KBM-7 (cell line): ENCODE results near the gene BRINP1.

Source experiments
- DNase-seq: peaks from one replicate; pipeline ENCODE4 v3.0.0-alpha.2; 2015
- in situ Hi-C: fragments of 300-500 bp; cut with MboI; formaldehyde crosslinking; loops from 2 replicates; pipeline ENCODE4 v1.14.3; 2020; ENCODE audit warnings: low sequenced_read_pairs, low pct_unique_long_range_greater_than_20kb, mixed read lengths

Gene BRINP1

DNA sequence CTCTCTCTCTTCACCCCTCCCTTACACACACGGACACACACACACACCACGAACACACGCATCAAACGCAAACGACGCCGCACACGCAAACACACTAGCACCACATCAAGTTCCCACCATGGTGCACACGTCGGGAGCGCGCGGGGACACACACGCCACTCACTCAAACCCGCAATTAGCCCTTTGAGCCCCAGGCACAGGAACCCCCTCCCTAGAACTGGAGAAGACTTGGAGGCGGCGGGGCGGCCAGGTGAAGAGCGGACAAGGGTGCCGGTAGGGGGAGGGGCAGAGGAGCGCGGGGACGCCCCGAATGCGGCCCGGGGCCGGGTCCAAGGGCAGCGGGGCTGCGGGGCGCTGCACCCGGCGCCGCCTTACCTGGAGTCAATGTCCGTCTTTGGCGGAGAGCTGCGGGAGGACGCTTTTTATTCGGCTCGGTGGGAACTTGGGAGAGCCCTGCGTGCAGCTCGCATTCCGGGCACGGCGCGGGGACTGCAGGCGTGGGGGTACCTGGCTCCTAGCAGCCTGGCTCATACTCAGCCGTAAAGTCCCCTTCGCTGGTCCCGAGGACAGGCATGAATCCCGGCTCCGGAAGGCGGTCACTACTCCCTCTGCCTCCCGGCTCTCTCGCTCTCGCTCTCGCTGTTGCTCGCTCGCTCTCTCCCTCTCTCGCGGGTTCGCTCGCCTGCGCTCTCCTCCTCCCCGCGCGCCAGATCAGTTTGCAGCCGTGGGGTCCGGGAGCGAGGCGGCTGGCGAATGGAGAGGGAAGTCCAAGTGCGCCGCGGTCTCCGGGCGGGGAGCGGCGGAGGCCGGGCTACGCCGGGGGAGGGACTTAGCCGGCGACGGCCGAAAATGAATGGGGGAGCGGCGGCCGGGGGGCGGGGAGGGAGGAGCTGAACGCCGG lies at the start of gene BRINP1:
BRINP1 (minus strand) TSS at position 755 of the 901 bp plus-strand sequence. CDS start 56,080 bp downstream, outside the sequence.
- in situ Hi-C loops = no loop called here
- no peak for DNase-seq

DNA sequence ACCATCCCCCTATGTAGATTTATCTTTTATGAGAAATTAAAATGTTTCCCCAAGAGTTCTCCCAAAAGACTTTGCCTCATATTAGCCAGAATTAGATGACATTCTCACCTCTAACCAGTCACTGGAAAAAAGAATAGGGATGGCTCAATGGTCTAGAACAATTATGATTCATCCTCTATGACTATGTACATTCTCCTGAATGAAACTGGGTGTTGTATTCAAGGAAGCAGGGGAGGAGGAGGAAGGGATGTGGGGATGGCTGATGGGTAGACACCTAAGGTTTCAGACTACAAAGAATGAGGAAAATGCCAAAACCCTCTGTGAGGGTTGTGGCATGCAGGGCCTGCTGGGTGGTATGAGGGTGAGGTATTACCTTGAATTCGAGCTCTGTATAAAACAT lies 49.5 kb upstream of the BRINP1 start:
- in situ Hi-C loops = no loop called here
- DNase-seq = no peak

- no peak for DNase-seq
- in situ Hi-C loops = no loop called here
Observed at GRCh38 chr9:119416793-119417192, 47.6 kb upstream of the BRINP1 start.

DNA sequence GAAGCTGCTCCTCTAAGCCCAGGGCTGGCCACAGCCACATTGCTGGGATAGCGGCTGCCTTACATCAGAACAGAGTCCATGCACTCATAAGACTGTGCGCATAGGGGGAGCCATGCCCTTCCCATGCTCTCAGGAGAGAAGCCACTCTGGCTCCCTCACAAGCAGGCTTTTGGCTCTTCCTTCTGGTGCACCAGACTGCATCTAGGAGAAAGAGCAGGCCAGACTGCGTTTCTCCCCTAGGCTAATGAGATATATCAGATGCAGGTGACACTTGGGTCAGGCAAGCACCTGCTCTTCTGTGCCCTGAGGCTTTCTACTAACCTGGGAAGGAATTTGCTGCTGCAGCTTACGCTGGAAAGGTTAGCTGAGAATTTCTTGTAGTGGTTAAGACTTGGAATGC lies 43.2 kb upstream of the BRINP1 start:
- DNase-seq = no peak
- in situ Hi-C loops = no loop called here

- in situ Hi-C loops = no loop called here
- no peak for DNase-seq
Observed at GRCh38 chr9:119409552-119409951, 40.3 kb upstream of the BRINP1 start.

GRCh38 chr9:119400606-119401005 lies 31.4 kb upstream of the BRINP1 start:
- in situ Hi-C loops = no loop called here
- DNase-seq = no peak

DNA sequence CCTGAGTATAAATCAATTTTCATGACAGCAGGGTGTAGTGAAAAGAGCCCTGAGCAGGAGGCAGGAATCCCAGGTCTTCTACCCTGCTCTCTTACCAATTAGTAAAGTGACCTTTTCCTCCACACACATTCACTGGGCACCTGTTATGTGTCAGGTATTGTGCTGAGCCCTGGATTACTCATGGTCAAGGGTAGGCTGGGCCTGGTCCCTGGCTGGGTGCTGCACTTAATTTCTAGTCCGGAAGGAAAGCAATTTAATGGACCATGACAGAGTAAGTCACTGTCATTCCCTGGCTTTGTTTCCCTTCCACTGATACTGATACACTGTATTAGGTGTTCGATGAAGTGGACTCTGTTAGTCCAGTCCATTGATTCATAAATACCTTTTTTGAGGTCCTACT lies 29.1 kb upstream of the BRINP1 start:
- no peak for DNase-seq
- in situ Hi-C loops = no loop called here

DNA sequence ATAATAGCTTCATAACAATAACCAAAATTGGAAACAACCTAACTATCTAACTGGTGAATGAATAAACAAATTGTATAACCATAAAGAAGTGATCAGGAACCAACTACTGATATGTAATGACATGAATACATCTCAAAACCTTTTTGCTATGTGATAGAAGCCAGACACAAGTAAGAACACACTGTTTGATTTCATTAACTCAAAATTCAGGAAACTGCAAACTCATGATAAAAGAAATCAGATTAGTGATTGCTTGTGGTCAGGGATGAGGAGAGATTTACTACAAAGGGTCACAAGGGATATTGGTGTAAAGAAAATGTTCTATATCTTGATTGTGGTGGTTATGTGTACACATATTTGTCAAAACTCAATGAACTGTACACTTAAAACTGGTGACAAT lies 22.6 kb upstream of the BRINP1 start:
- DNase-seq = no peak
- in situ Hi-C loops = no loop called here

- in situ Hi-C loops = no loop called here
- DNase-seq = peak; percentile 49
Observed at GRCh38 chr9:119375892-119376291, 6.7 kb upstream of the BRINP1 start.

GRCh38 chr9:119372951-119373350 lies 3.7 kb upstream of the BRINP1 start:
- DNase-seq = no peak
- in situ Hi-C loops = no loop called here

- DNase-seq = peak; percentile 9
- in situ Hi-C loops = no loop called here
Observed at GRCh38 chr9:119370816-119371215, 1.6 kb upstream of the BRINP1 start.

DNA sequence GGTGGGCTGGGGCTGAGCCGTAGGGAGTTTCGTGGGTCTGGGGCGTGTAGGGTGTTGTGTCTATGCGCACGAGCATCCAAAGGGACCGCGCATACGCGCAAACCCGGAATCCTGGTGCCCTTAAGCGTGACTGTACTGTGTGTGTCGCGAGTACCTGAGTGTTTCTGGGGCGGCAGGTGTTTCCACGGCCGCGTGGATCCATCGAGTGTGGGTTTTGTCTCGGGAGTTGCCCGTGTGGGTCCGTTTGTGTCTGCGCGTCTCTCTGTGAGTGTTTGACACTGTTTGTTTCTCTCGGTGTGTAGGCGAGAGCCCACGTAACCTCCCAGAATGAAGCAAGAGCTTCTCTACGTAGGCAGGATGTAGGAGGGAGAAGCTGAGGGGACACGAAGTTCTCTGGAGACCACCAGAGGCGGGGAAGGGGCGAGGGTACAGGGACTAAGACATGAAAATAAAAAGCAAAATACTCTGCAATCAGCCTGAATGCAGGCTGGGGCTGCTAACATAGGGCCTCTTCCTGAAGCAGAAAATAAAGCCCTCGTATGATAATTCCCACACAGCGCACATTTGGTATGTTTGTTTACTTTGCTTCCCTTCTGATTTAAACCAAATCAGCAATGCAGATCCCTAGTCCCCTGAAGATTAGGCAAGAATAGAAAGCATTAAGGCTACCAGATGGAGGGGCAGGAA lies 588 bp upstream of the BRINP1 start:
- in situ Hi-C loops = no loop called here

DNA sequence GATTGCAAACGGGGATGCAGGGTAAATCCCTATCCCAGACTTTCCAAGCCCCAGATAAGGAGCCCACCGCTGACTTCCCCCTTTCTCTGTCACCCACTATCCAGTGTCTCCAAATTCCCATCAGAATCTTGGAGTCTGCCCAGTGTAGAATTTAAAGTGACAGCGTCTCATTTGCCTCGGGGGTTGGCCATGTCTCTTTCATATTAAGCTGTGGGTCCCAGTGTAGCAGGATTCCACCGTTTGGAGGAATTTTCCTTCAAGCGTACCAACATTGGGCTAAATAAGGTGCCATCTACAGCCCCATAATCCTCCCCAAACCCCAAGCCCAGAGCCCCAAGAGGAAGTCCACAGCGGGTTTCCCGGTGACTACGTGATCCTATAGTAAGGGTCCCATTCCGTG lies 1.1 kb downstream of the BRINP1 start:
- in situ Hi-C loops = no loop called here

More for the DNA sequence above, 588 bp upstream of the BRINP1 start:
- DNase-seq = no peak

DNA sequence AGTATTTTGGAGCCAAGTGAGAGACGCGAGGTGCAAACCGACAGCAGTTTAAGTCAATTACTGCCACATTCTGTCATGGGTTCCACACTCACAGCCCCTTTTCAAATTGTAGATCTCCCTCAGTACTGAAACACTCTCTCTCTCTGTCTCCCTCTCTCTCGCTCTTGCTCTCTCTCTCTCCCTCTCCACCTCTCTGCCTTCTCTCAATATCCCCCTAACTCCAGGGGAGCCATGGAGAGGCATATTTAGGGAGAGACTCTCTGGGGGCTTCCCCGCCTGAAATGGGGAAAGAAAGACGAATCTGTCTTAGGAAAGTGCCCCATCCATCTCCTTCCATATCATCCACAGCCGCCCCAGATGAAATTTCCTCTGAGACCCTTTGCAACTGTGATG lies 1.6 kb downstream of the BRINP1 start:
- in situ Hi-C loops = no loop called here
- no peak for DNase-seq

More for the DNA sequence above, 1.1 kb downstream of the BRINP1 start:
- no peak for DNase-seq

DNA sequence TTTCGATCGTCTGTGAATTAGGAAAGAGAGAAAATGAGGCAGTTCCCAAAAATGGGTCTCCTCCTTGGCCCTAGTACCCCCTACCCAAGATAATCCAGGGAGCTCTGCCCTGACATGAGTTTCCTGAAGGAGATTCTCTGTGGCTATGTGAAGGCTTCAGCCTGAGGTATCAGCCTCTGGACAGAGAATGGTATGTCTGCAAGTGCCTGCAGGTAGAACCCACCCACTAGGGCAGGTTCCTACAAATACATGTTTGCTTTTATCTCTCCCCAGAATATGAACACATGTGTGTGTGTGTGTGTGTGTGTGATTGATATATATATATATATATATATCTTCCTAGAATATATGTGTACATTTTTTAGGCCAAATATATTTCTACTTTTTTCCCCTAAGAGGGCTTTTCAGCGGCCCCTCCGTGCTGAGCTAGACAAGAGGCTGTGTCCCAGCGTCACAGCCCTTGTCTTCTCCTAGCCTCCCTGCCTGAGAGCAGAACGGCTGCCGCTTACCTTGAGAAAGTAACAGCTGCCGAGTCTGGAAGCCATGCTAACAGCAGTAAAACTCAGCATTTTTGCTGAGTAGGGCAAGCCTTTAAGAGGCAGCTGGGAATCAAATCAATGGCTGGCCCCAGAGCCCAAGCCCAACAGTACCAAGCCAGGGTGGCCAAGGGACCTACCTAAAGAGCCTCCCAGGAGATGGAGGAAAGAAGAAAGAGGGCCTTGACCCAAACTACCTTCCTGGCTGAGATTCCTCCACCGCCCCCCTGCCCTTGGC lies 2.1 kb downstream of the BRINP1 start:
- in situ Hi-C loops = no loop called here
- DNase-seq = no peak

GRCh38 chr9:119365291-119366027 lies 3.8 kb downstream of the BRINP1 start:
- peak; percentile 35 for DNase-seq
- in situ Hi-C loops = no loop called here

DNA sequence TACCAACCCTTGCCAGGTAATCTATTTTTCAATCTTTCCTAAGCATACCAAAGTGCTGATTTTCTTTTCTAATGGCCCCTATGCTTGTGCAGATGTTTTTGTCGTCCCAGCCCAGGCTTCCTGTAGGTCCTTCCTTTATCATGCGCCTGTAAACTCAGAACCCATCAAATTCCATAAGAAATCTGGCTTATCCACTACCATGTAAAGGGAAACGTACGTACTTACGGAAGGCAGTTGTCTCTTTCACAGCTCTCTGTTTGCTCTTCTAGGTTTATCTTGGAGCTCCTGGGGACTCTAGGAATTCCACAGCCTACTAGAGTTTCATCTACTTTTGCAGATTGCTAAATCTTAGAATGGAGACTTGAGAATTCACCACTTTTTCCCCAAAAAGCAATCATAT lies 9.0 kb downstream of the BRINP1 start:
- DNase-seq = no peak
- in situ Hi-C loops = no loop called here

GRCh38 chr9:119357336-119358096 lies 11.7 kb downstream of the BRINP1 start:
- in situ Hi-C loops = no loop called here

More at GRCh38 chr9:119357336-119358096, 11.7 kb downstream of the BRINP1 start:
- no peak for DNase-seq
